ENCODE data around the gene ESD.

DNA sequence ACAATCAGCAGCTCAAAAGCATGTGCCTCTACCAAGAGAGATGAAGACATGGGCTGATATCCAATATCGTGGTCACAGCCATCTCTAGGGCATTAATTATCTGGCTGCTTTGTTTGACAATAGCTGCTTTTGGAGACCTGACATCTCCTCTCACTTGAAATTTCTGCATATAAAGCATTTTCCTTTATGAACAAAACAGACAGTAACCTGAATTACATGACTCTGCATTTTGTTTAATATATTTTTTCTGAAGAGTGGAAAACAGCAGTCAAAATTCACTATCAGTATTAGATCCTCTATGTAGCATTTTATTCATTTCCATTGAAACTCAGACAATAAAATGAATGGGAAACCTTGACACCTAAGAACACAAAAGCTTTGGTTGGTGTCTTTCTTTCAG is 42.4 kb upstream of the ESD start:
- TF ChIP-seq, protein P1, sequence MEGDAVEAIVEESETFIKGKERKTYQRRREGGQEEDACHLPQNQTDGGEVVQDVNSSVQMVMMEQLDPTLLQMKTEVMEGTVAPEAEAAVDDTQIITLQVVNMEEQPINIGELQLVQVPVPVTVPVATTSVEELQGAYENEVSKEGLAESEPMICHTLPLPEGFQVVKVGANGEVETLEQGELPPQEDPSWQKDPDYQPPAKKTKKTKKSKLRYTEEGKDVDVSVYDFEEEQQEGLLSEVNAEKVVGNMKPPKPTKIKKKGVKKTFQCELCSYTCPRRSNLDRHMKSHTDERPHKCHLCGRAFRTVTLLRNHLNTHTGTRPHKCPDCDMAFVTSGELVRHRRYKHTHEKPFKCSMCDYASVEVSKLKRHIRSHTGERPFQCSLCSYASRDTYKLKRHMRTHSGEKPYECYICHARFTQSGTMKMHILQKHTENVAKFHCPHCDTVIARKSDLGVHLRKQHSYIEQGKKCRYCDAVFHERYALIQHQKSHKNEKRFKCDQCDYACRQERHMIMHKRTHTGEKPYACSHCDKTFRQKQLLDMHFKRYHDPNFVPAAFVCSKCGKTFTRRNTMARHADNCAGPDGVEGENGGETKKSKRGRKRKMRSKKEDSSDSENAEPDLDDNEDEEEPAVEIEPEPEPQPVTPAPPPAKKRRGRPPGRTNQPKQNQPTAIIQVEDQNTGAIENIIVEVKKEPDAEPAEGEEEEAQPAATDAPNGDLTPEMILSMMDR (IDR thresholded peaks at IDR 0.05) = no peak
- TF ChIP-seq EZH2 (IDR thresholded peaks at IDR 0.05) = no peak

Data from neural progenitor cell (in vitro differentiated cells).